Activated T-cell treated with anti-CD3 and anti-CD28 coated beads, Interleukin-2, amount 50 U/mL, for 24 hours (primary cell): ENCODE data around the gene NEUROG2.
"Not testable (repeated sequence)": the region's sequence is repeated elsewhere in the genome, so short reads cannot be mapped to it uniquely, and the experiment has no call there.

Experiments
- DNase-seq: peaks from one replicate; pipeline ENCODE4 v3.0.0-alpha.2; 2020
- H3K27ac Mint-ChIP-seq: 2 replicates; pipeline ENCODE4 v1.8.0; 2020; ENCODE audit warnings: mild to moderate bottlenecking, mixed read lengths
- H3K27me3 Mint-ChIP-seq: 2 replicates; pipeline ENCODE4 v1.8.0; 2020; ENCODE audit warnings: mixed read lengths
- H3K36me3 Mint-ChIP-seq: 2 replicates; pipeline ENCODE4 v1.8.0; 2020; ENCODE audit warnings: low read depth, mixed read lengths
- H3K4me1 Mint-ChIP-seq: 2 replicates; pipeline ENCODE4 v1.8.0; 2020; ENCODE audit warnings: low read depth, mixed read lengths
- H3K4me3 Mint-ChIP-seq: 2 replicates; pipeline ENCODE4 v1.8.0; 2020; ENCODE audit warnings: mild to moderate bottlenecking, moderate library complexity, mixed read lengths
- H3K9me3 Mint-ChIP-seq: 2 replicates; pipeline ENCODE4 v1.8.0; 2020; ENCODE audit warnings: mixed read lengths

The NEUROG2 gene

GRCh38 chr4:112532267-112532666 lies 16.3 kb upstream of the NEUROG2 start:
- Mint-ChIP-seq H3K36me3 (no peaks in the 10 kb centered on the region), H3K27ac (no peak overlapping the region), H3K4me1 (no peaks in the 10 kb centered on the region), H3K4me3 (no peak overlapping the region), H3K9me3 (no peaks in the 10 kb centered on the region), H3K27me3 (peaks cover 18% of the 10 kb centered on the region)
- no peak for DNase-seq

GRCh38 chr4:112531146-112531545 lies 15.2 kb upstream of the NEUROG2 start:
- Mint-ChIP-seq H3K4me3 (no peak overlapping the region), H3K9me3 (no peaks in the 10 kb centered on the region), H3K4me1 (no peaks in the 10 kb centered on the region), H3K36me3 (no peaks in the 10 kb centered on the region), H3K27me3 (peaks cover 21% of the 10 kb centered on the region), H3K27ac (no peak overlapping the region)
- no peak for DNase-seq

DNA sequence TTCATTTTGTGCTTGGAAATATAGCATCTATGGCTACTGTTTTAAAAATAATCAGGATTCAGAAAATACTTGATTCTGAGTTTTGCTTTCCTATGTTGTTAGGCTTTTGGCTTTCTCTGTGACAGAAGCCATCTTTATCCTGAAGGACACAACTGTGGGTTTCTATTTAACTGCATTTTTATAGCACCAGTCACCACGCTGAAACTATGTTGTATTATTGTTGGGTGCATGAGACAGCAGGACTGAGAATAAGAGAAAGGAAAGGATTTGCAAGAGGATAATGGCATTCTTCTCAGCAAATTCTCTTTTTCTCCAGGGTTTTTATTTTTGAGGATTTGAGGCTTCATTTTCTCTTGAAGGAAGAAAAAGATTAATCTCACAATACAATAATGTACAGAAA lies 10.1 kb upstream of the NEUROG2 start:
- H3K36me3 Mint-ChIP-seq: no peaks in the 10 kb centered on the region
- DNase-seq: no peak
- peaks cover 2% of the 10 kb centered on the region for H3K9me3 Mint-ChIP-seq
- H3K4me3 Mint-ChIP-seq: no peak overlapping the region
- peaks cover 60% of the 10 kb centered on the region for H3K27me3 Mint-ChIP-seq
- no peak overlapping the region for H3K27ac Mint-ChIP-seq
- peaks cover 20% of the 10 kb centered on the region for H3K4me1 Mint-ChIP-seq

GRCh38 chr4:112523764-112524505 lies 8.0 kb upstream of the NEUROG2 start:
- H3K36me3 Mint-ChIP-seq: no peaks in the 10 kb centered on the region
- DNase-seq: peak; percentile 86
- H3K4me3 Mint-ChIP-seq: peak overlapping the region; percentile 74
- peaks cover 68% of the 10 kb centered on the region for H3K27me3 Mint-ChIP-seq
- peaks cover 31% of the 10 kb centered on the region for H3K4me1 Mint-ChIP-seq
- peaks cover 2% of the 10 kb centered on the region for H3K9me3 Mint-ChIP-seq
- no peak overlapping the region for H3K27ac Mint-ChIP-seq

GRCh38 chr4:112523008-112523721 lies 7.2 kb upstream of the NEUROG2 start:
- peaks cover 32% of the 10 kb centered on the region for H3K4me1 Mint-ChIP-seq
- peak; percentile 67 for DNase-seq
- H3K9me3 Mint-ChIP-seq: peaks cover 2% of the 10 kb centered on the region
- peak overlapping the region; percentile 74 for H3K4me3 Mint-ChIP-seq
- no peaks in the 10 kb centered on the region for H3K36me3 Mint-ChIP-seq
- no peak overlapping the region for H3K27ac Mint-ChIP-seq
- H3K27me3 Mint-ChIP-seq: peaks cover 74% of the 10 kb centered on the region

DNA sequence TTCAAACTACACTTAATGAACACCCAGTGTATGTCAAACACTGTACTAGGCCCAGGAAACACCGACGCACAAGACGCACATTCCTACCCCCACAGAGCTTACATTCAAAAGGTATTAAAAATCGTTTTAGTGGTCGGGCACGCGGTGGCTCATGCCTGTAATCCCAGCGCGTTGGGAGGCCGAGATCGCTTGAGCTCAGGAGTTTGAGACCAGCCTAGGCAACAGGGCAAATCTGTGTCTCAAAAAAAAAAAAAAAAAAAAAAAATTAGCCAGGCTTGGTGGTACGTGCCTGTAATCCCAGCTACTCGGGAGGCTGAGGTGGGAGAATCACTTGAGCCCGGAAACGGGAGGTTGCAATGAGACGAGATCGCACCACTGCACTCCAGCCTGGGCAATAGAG lies 6.5 kb upstream of the NEUROG2 start:
- H3K4me3 Mint-ChIP-seq: peak overlapping the region; percentile 74
- not testable (repeated sequence) for H3K36me3 Mint-ChIP-seq, H3K27ac Mint-ChIP-seq, H3K9me3 Mint-ChIP-seq, DNase-seq
- H3K27me3 Mint-ChIP-seq: peaks cover 82% of the 10 kb centered on the region
- H3K4me1 Mint-ChIP-seq: peaks cover 39% of the 10 kb centered on the region

- Mint-ChIP-seq H3K36me3 (no peaks in the 10 kb centered on the region), H3K27ac (no peak overlapping the region), H3K9me3 (peaks cover 2% of the 10 kb centered on the region), H3K27me3 (peaks cover 89% of the 10 kb centered on the region), H3K4me3 (peak overlapping the region; percentile 35), H3K4me1 (peaks cover 48% of the 10 kb centered on the region)
- DNase-seq: peak; percentile 33
These were observed 5.4 kb upstream of the NEUROG2 start for GRCh38 chr4:112521123-112522023.

- Mint-ChIP-seq H3K36me3 (no peaks in the 10 kb centered on the region), H3K27ac (no peak overlapping the region)
These were observed 4.7 kb upstream of the NEUROG2 start for GRCh38 chr4:112520598-112521122.

GRCh38 chr4:112519689-112520597 lies 4.0 kb upstream of the NEUROG2 start:
- no peak overlapping the region for H3K4me3 Mint-ChIP-seq
- H3K27ac Mint-ChIP-seq: peak overlapping the region; percentile 48
- H3K9me3 Mint-ChIP-seq: peaks cover 2% of the 10 kb centered on the region
- peaks cover 90% of the 10 kb centered on the region for H3K27me3 Mint-ChIP-seq
- peaks cover 2% of the 10 kb centered on the region for H3K36me3 Mint-ChIP-seq
- H3K4me1 Mint-ChIP-seq: peaks cover 58% of the 10 kb centered on the region
- peak; percentile 31 for DNase-seq

More at GRCh38 chr4:112520598-112521122, 4.7 kb upstream of the NEUROG2 start:
- Mint-ChIP-seq H3K9me3 (peaks cover 2% of the 10 kb centered on the region), H3K4me3 (peak overlapping the region; percentile 35), H3K4me1 (peaks cover 54% of the 10 kb centered on the region), H3K27me3 (peaks cover 91% of the 10 kb centered on the region)
- no peak for DNase-seq

GRCh38 chr4:112518675-112519074 lies 2.7 kb upstream of the NEUROG2 start:
- Mint-ChIP-seq H3K4me1 (peaks cover 68% of the 10 kb centered on the region), H3K4me3 (no peak overlapping the region), H3K27me3 (peaks cover 96% of the 10 kb centered on the region), H3K9me3 (peaks cover 2% of the 10 kb centered on the region), H3K36me3 (peaks cover 2% of the 10 kb centered on the region), H3K27ac (no peak overlapping the region)
- DNase-seq: no peak

DNA sequence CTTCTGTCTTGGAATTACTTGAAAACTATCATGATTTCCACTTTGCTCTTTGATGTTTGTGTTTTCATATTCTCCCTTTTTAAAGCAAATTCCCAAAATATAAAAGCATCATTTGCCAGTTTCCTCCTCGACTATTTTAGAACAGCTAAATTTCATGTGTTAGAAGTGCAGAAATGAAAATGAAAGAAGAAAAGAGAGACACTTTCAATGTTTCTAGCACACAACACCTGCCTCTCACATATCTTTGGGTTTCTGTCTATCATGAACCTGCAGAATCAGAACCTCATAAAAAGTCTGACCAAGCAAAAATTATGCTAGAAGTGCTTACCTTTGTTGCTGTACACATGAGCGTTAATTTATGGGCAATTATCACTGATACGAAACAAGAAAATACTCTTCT lies 1.9 kb upstream of the NEUROG2 start:
- Mint-ChIP-seq H3K4me3 (peak overlapping the region; percentile 9), H3K4me1 (peaks cover 62% of the 10 kb centered on the region), H3K27ac (no peak overlapping the region), H3K9me3 (peaks cover 2% of the 10 kb centered on the region), H3K36me3 (peaks cover 2% of the 10 kb centered on the region), H3K27me3 (peaks cover 96% of the 10 kb centered on the region)
- DNase-seq: no peak

- H3K27ac Mint-ChIP-seq: peak overlapping the region; percentile 12
- peak; percentile 42 for DNase-seq
- peaks cover 96% of the 10 kb centered on the region for H3K27me3 Mint-ChIP-seq
- peak overlapping the region; percentile 65 for H3K4me3 Mint-ChIP-seq
- H3K9me3 Mint-ChIP-seq: no peaks in the 10 kb centered on the region
- peaks cover 2% of the 10 kb centered on the region for H3K36me3 Mint-ChIP-seq
- peaks cover 56% of the 10 kb centered on the region for H3K4me1 Mint-ChIP-seq
These were observed 1.2 kb upstream of the NEUROG2 start for GRCh38 chr4:112517067-112517634.

DNA sequence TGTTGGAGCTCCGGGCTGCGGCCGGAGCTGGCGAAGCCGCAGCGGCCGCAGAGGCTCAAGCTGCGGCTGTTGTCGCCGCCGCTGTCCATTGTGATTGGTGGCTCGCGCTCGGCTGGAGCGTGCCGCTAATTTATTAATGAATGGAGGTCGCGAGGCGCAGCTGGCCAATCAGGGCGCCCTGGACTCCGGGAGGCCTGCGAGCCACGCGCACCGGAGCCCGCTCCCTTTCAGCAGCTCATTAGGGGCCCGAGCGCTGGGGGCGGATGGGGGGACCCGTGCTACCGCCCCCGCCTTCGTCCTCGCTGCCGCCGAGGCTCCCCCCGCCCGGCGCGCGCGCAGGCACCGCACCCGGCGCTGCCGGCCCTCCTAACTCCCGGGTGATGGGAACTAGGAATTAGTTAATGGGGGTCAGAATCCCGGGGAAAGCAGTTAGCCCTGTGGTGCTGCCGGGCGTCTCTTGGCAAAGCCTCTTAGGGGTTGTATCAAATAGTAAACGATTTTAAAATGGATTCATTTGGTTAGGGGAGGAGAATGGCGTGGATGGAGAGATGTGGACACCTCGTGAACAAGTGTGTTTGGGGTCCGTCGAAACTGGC lies 589 bp upstream of the NEUROG2 start:
- Mint-ChIP-seq H3K4me3 (peak overlapping the region; percentile 85), H3K27me3 (peaks cover 96% of the 10 kb centered on the region), H3K4me1 (peaks cover 55% of the 10 kb centered on the region), H3K27ac (no peak overlapping the region), H3K9me3 (no peaks in the 10 kb centered on the region), H3K36me3 (peaks cover 2% of the 10 kb centered on the region)
- DNase-seq: no peak
